Right atrium auricular region (tissue), 2 donors: ENCODE data around the gene BORCS5. TPM values are rescaled to one million over a fixed set of nuclear protein-coding genes. Genes with fewer than 3 reads are reported as not detected.

Experiments
- DNase-seq: peaks from one replicate; pipeline ENCODE4 v3.0.0-alpha.2; 2019; ENCODE audit warnings: low spot score
- H3K27ac ChIP-seq, 2 donors: fragments of 200-600 bp; sonication (generic); 1 replicate in 1 of 2; 2 replicates in 1 of 2; pipeline ENCODE4 v1.5.1; 2016 to 2019
- H3K27me3 ChIP-seq, 2 donors: fragments of 200-600 bp; sonication (generic); one replicate each; pipeline versions ENCODE4 v1.5.1 to v1.6.0; 2017 to 2019
- H3K36me3 ChIP-seq: fragments of 200-600 bp; sonication (generic); one replicate; pipeline ENCODE4 v1.5.1; 2016
- H3K4me1 ChIP-seq, 2 donors: fragments of 200-600 bp; sonication (generic); one replicate each; pipeline versions ENCODE4 v1.5.1 to v1.6.0; 2017 to 2019
- H3K4me3 ChIP-seq, 2 donors: fragments of 200-600 bp; sonication (generic); 1 replicate in 1 of 2; 2 replicates in 1 of 2; pipeline ENCODE4 v1.5.1; 2017 to 2019; ENCODE audit warnings: mild to moderate bottlenecking in 1 of 2, moderate library complexity in 1 of 2
- H3K9me3 ChIP-seq, 2 donors: fragments of 200-600 bp; sonication (generic); one replicate each; pipeline ENCODE4 v1.5.1; 2019
- total RNA-seq, 2 donors: library from RNA; depleted of rRNA; stranded (reverse); fragments of >200 nt; gene quantifications; one replicate each; pipeline ENCODE4 v1.1.0, GENCODE V29; 2016
- TF ChIP-seq, protein P1 (sequence below), 2 donors: fragments of 200-600 bp; sonication (generic); IDR thresholded peaks; one replicate each; pipeline ENCODE4 v1.5.1; 2019; ENCODE audit warnings: antibody characterized with exemption in 2 of 2

Gene BORCS5
- total RNA-seq, 2 donors from 2014 or later: 6.2 to 8.0 TPM

DNA sequence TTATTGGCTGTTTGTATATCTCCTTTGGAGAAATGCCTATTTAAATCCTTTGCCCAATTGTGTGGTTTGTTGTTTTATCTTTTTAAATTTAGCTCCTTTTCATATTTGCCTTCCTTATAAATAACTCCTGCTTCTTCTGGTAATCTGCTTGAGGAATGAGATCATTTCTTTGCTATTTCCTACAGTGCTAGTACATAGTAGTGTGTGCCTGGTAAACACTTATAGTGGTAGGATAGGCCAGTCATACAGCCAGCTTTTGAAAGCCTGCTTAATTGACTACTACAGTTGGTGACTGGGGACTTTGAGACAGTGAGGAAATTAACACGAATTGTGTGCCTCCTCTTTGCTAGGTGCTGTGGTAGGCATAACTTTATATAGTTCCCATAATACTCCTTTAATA, 68.7 kb downstream of the BORCS5 start:
- no peak for DNase-seq
- Histone ChIP-seq H3K27me3 (no peaks in the 10 kb centered on the region), H3K9me3 (peaks cover 0 to 20% of the 10 kb centered on the region in 2 donors), H3K4me1 (no peaks in the 10 kb centered on the region), H3K27ac (no peak overlapping the region), H3K36me3 (no peaks in the 10 kb centered on the region), H3K4me3 (no peak overlapping the region)
- TF ChIP-seq, protein P1, sequence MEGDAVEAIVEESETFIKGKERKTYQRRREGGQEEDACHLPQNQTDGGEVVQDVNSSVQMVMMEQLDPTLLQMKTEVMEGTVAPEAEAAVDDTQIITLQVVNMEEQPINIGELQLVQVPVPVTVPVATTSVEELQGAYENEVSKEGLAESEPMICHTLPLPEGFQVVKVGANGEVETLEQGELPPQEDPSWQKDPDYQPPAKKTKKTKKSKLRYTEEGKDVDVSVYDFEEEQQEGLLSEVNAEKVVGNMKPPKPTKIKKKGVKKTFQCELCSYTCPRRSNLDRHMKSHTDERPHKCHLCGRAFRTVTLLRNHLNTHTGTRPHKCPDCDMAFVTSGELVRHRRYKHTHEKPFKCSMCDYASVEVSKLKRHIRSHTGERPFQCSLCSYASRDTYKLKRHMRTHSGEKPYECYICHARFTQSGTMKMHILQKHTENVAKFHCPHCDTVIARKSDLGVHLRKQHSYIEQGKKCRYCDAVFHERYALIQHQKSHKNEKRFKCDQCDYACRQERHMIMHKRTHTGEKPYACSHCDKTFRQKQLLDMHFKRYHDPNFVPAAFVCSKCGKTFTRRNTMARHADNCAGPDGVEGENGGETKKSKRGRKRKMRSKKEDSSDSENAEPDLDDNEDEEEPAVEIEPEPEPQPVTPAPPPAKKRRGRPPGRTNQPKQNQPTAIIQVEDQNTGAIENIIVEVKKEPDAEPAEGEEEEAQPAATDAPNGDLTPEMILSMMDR (IDR thresholded peaks at IDR 0.05): no peak

DNA sequence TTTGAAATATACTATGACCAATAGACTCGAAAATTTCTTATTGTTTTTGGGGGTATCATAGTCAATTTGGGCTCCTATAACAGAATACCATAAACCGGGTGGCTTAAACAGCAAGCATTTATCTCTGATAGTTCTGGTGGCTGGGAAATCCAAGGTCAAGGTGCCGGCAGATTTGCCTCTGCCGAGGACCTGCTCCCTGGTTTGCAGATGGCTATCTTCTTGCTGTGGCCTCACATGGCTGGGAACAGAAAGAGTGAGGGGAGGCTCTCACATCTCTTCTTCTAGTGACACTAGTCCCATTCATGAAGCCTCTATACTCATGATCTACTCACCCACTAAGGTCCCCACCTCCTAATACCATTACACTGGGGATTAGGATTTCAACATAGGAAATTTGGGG, 70.7 kb downstream of the BORCS5 start:
- Histone ChIP-seq H3K27me3 (no peaks in the 10 kb centered on the region), H3K36me3 (no peaks in the 10 kb centered on the region), H3K9me3 (peaks cover 0 to 17% of the 10 kb centered on the region in 2 donors), H3K4me3 (no peak overlapping the region), H3K27ac (no peak overlapping the region), H3K4me1 (no peaks in the 10 kb centered on the region)
- TF ChIP-seq, protein P1 (IDR thresholded peaks at IDR 0.05): no peak
- no peak for DNase-seq

GRCh38 chr12:12428047-12428446, 71.2 kb downstream of the BORCS5 start:
- TF ChIP-seq, protein P1 (IDR thresholded peaks at IDR 0.05): no peak
- peaks cover 0 to 12% of the 10 kb centered on the region in 2 donors for H3K9me3 ChIP-seq
- H3K4me1 ChIP-seq: no peaks in the 10 kb centered on the region
- no peak overlapping the region for H3K27ac ChIP-seq
- H3K36me3 ChIP-seq: no peaks in the 10 kb centered on the region
- no peak overlapping the region for H3K4me3 ChIP-seq
- no peaks in the 10 kb centered on the region for H3K27me3 ChIP-seq
- no peak for DNase-seq

- Histone ChIP-seq H3K36me3 (no peaks in the 10 kb centered on the region), H3K27ac (no peak overlapping the region), H3K4me3 (no peak overlapping the region), H3K9me3 (peaks cover 0 to 2% of the 10 kb centered on the region in 2 donors), H3K4me1 (no peaks in the 10 kb centered on the region), H3K27me3 (no peaks in the 10 kb centered on the region)
- TF ChIP-seq, protein P1 (IDR thresholded peaks at IDR 0.05): no peak
- no peak for DNase-seq
Measured at GRCh38 chr12:12428961-12429657, 72.2 kb downstream of the BORCS5 start.

DNA sequence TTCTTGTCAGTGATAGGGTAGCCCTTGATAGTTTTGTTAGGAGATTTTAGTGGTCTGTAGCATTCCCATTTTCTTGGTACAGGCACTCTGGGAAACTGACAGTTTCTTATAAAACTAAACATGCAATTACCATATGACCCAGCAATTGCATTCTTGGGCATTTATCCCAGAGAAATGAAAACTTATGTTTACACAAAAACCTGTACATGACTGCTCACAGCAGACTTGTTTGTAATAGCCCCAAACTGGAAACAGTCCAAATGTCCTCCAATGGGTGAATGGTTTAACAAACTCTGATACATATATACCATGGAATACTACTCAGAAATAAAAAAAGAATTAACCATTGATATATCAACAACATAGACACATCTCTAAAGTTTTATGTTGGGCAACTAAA, 75.5 kb downstream of the BORCS5 start:
- Histone ChIP-seq H3K4me1 (no peaks in the 10 kb centered on the region), H3K4me3 (no peak overlapping the region), H3K36me3 (no peaks in the 10 kb centered on the region), H3K27me3 (no peaks in the 10 kb centered on the region), H3K9me3 (no peaks in the 10 kb centered on the region), H3K27ac (no peak overlapping the region)
- TF ChIP-seq, protein P1 (IDR thresholded peaks at IDR 0.05): no peak
- DNase-seq: no peak
